Peyer's patch (tissue), 4 donors: ENCODE results near the gene HNRNPLL. TPM values are rescaled to one million over a fixed set of nuclear protein-coding genes. Genes with fewer than 3 reads are reported as not detected.

Experiments used
- DNase-seq, 3 donors: peaks; one replicate each; pipeline ENCODE4 v3.0.0-alpha.2; 2017 to 2019
- H3K27ac ChIP-seq, 4 donors: fragments of 200-600 bp; sonication (generic); one replicate each; pipeline ENCODE4 v1.5.1; 2016 to 2019
- H3K27me3 ChIP-seq, 2 donors: fragments of 200-600 bp; sonication (generic); one replicate each; pipeline ENCODE4 v1.5.1; 2019
- H3K36me3 ChIP-seq, 3 donors: fragments of 200-600 bp; sonication (generic); one replicate each; pipeline ENCODE4 v1.5.1; 2016 to 2019
- H3K4me1 ChIP-seq, 4 donors: fragments of 200-600 bp; sonication (generic); one replicate each; pipeline ENCODE4 v1.5.1; 2016 to 2019
- H3K4me3 ChIP-seq, 4 donors: fragments of 200-600 bp; sonication (generic); 1 replicate in 3 of 4; 2 replicates in 1 of 4; pipeline ENCODE4 v1.5.1; 2016 to 2019; ENCODE audit warnings: mild to moderate bottlenecking in 1 of 4
- H3K9me3 ChIP-seq, 4 donors: fragments of 200-600 bp; sonication (generic); one replicate each; pipeline ENCODE4 v1.5.1; 2016 to 2019; ENCODE audit warnings: mild to moderate bottlenecking in 1 of 4
- POLR2A ChIP-seq, 2 donors: fragments of 450-650 bp; IDR thresholded peaks; one replicate each; pipeline ENCODE4 v1.5.1; 2017; ENCODE audit warnings: antibody characterized with exemption in 2 of 2, mild to moderate bottlenecking in 2 of 2, moderate library complexity in 2 of 2
- total RNA-seq, 4 donors: library from RNA; depleted of rRNA; stranded (reverse); fragments of >200 nt; gene quantifications; one replicate each; pipeline ENCODE4 v1.1.0, GENCODE V29; 2016
- TF ChIP-seq, protein P1 (sequence below), 6 experiments: fragments of 450-650 bp in 4 of 6; fragments of 200-600 bp in 2 of 6; sonication (generic) in 1 of 6; IDR thresholded peaks; one replicate each; pipeline ENCODE4 v1.5.1; 2017 to 2019; ENCODE audit warnings: antibody characterized with exemption in 6 of 6, mild to moderate bottlenecking in 3 of 6, moderate library complexity in 1 of 6

Gene HNRNPLL
- total RNA-seq, 4 donors from 2014 or later: 33.3 to 70.1 (median 48.0) TPM

DNA sequence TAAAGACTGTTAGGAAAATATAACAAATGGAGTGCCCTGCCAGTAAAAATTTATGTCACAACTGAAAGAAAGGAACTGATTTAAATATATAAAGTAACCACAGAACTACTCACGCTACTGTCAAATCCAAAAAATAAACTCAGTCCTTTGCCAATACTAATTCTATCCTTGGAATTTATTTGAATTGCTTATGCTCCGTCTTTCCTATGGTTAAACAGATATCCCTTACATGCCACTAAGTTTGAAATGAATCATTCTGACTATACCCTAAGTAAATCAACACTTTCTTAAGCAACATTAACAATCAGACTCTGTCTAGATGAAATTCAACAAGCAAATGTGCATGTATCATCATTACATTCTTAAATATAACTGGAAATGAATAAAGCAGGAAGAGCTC is 9.8 kb downstream of the HNRNPLL start:
- Histone ChIP-seq H3K9me3 (no peaks in the 10 kb centered on the region), H3K27ac (no peak overlapping the region), H3K4me1 (peaks cover 0 to 5% (median 2%) of the 10 kb centered on the region in 4 donors), H3K4me3 (no peak overlapping the region), H3K36me3 (no peaks in the 10 kb centered on the region), H3K27me3 (no peaks in the 10 kb centered on the region)
- DNase-seq: no peak
- TF ChIP-seq, protein P1, sequence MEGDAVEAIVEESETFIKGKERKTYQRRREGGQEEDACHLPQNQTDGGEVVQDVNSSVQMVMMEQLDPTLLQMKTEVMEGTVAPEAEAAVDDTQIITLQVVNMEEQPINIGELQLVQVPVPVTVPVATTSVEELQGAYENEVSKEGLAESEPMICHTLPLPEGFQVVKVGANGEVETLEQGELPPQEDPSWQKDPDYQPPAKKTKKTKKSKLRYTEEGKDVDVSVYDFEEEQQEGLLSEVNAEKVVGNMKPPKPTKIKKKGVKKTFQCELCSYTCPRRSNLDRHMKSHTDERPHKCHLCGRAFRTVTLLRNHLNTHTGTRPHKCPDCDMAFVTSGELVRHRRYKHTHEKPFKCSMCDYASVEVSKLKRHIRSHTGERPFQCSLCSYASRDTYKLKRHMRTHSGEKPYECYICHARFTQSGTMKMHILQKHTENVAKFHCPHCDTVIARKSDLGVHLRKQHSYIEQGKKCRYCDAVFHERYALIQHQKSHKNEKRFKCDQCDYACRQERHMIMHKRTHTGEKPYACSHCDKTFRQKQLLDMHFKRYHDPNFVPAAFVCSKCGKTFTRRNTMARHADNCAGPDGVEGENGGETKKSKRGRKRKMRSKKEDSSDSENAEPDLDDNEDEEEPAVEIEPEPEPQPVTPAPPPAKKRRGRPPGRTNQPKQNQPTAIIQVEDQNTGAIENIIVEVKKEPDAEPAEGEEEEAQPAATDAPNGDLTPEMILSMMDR (IDR thresholded peaks at IDR 0.05): no peak
- TF ChIP-seq POLR2A (IDR thresholded peaks at IDR 0.05): no peak

DNA sequence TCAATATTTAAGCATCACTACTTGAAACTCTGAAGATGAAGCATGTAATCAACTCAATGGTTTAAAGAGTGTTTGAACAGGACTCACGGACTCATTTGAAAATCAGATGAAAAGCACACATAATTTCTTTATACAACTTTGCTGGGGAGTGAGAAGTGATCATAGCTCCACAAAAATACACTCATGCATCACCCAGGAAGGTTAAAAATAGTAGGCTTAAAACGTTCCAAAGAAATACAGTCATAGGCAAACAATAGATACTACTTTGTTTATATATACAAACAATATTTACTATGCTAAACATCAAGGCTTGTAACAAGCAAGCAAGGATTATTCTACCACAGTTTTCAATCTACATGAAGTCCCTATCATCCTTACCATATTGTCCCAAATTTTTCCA is 11.6 kb downstream of the HNRNPLL start:
- H3K36me3 ChIP-seq: no peaks in the 10 kb centered on the region
- no peak overlapping the region for H3K4me3 ChIP-seq
- no peak for TF ChIP-seq POLR2A (IDR thresholded peaks at IDR 0.05)
- TF ChIP-seq, protein P1 (IDR thresholded peaks at IDR 0.05): no peak
- H3K9me3 ChIP-seq: no peaks in the 10 kb centered on the region
- DNase-seq: no peak
- no peaks in the 10 kb centered on the region for H3K4me1 ChIP-seq
- peak overlapping the region in 1 of 4 donors; percentile 27 for H3K27ac ChIP-seq
- H3K27me3 ChIP-seq: no peaks in the 10 kb centered on the region

DNA sequence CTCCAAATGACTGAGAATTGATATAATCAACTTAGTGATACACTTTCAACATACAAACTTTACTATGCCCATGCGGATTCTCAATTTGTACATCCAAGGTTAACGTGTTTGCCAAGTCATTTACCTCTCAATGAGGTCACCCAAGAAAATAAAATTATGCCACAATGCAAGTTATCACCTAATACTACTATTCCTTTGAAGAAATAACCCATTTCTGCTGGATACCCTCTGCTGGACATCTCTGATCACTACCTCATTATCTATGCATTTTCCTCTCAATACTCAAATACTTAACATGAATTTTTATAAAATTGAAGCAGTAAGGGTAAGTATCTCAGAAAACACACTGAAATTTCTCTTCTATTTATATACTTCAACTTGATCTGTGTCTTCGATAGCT is 12.7 kb downstream of the HNRNPLL start:
- Histone ChIP-seq H3K27me3 (no peaks in the 10 kb centered on the region), H3K27ac (peak overlapping the region in 1 of 4 donors; percentile 27), H3K4me3 (no peak overlapping the region), H3K4me1 (no peaks in the 10 kb centered on the region), H3K36me3 (peaks cover 0 to 6% (median 0%) of the 10 kb centered on the region in 3 donors), H3K9me3 (no peaks in the 10 kb centered on the region)
- no peak for TF ChIP-seq POLR2A (IDR thresholded peaks at IDR 0.05)
- TF ChIP-seq, protein P1 (IDR thresholded peaks at IDR 0.05): peak in 1 of 6 experiments; percentile 9
- no peak for DNase-seq

DNA sequence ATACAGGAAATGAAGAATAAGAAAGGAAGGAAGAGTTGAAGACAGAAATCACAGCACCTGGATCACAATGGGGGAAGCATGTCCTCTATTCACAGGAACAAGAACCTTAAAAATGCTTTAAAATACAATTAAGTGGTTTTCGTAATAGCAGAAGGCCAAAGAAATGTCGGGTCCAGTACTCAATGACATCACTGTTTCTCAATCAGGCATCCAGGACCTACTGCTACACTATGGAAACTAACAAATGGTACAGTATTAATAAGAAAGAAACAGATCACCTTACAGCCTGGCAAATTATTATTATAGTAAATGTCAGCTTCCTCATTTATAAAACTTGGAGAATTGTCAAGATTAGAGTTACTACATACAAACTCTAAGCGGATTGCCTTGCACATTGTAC is 15.8 kb downstream of the HNRNPLL start:
- Histone ChIP-seq H3K27ac (no peak overlapping the region), H3K4me3 (no peak overlapping the region), H3K27me3 (no peaks in the 10 kb centered on the region), H3K9me3 (no peaks in the 10 kb centered on the region), H3K36me3 (peaks cover 0 to 17% (median 0%) of the 10 kb centered on the region in 3 donors), H3K4me1 (no peaks in the 10 kb centered on the region)
- DNase-seq: no peak
- TF ChIP-seq, protein P1 (IDR thresholded peaks at IDR 0.05): no peak
- no peak for TF ChIP-seq POLR2A (IDR thresholded peaks at IDR 0.05)

DNA sequence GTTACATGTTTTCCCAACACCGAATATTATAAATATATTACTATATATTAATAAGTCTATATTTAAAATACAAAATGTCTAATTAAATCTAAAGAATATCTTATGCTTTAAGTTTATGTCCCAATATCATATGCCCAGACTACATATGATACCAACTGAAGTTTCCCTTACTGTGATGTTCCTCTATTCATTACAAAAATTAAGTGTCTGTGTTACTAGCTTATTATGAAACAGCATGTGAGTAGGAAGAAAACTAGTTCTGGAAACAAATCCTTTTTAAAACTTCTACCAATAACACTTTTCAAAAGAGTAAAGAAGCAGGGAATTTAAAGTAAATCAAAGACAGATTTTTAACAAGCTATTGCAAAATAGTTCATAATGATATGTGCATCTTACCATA is 17.8 kb downstream of the HNRNPLL start:
- Histone ChIP-seq H3K27ac (no peak overlapping the region), H3K36me3 (peaks cover 0 to 29% (median 0%) of the 10 kb centered on the region in 3 donors), H3K9me3 (no peaks in the 10 kb centered on the region), H3K4me1 (no peaks in the 10 kb centered on the region), H3K27me3 (no peaks in the 10 kb centered on the region), H3K4me3 (no peak overlapping the region)
- TF ChIP-seq POLR2A (IDR thresholded peaks at IDR 0.05): no peak
- TF ChIP-seq, protein P1 (IDR thresholded peaks at IDR 0.05): no peak
- no peak for DNase-seq

DNA sequence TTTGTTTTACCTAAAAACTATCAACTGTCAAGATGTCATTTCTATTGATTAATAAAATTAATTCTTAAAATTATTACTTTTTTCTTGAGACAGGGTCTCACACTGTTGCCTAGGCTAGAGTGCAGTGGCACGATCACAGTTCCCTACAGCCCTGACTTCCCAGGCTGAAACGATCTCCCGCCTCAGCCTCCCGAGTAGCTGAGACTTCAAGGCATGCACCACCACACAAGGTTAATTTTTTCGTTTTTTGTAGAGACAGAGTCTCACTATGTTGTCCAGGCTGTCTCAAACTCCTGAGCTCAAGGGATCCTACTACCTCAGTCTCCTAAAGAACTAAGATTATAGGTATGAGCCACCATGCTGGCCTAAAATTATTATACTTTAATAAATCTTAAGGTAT is 18.7 kb downstream of the HNRNPLL start:
- no peak for DNase-seq
- Histone ChIP-seq H3K4me3 (no peak overlapping the region), H3K36me3 (peaks cover 0 to 29% (median 0%) of the 10 kb centered on the region in 3 donors), H3K27me3 (no peaks in the 10 kb centered on the region), H3K27ac (no peak overlapping the region), H3K9me3 (no peaks in the 10 kb centered on the region), H3K4me1 (no peaks in the 10 kb centered on the region)
- no peak for TF ChIP-seq POLR2A (IDR thresholded peaks at IDR 0.05)
- TF ChIP-seq, protein P1 (IDR thresholded peaks at IDR 0.05): no peak
